ENCODE results near the gene PRELP.
A peak's percentile ranks its signal among the peaks of the same experiment; 100 is the strongest.

Gene PRELP

DNA sequence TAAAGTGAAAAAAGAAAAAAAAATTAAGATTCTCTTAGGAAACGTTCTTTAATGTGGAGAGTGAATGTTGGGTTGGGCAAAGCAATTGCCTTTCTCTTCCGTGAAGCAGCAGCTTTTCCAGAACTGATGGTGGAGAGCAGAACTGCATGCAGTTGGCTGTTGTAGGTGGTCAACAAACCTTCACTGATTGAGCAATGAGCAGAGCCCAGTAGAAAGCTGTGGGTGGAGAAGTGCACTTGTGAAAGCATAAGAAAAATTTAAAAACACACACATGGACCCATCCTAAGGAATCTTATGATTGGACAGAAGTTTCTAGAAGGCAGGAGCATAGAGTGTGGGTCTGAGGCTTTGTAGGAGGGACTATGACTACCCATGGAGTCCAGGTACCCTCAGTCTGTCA is 4.5 kb downstream of the PRELP start:
- Histone ChIP-seq H3K4me2 (ENCODE audit: low read length) (peak overlapping the region; percentile 68), H3K9ac (ENCODE audit: low read depth, low read length) (peak overlapping the region; percentile 60), H3K9me3 (replicated peaks; ENCODE audit: low read length) (no peaks in the 10 kb centered on the region), H3K36me3 (ENCODE audit: insufficient read depth, low read length) (no peaks in the 10 kb centered on the region), H3K4me3 (ENCODE audit: low read length) (peak overlapping the region; percentile 51), H3K4me1 (ENCODE audit: control insufficient read depth, insufficient read depth, low read length) (peaks cover 24% of the 10 kb centered on the region), H3K27me3 (ENCODE audit: control insufficient read depth, insufficient read depth, low read length) (peaks cover 20% of the 10 kb centered on the region)

DNA sequence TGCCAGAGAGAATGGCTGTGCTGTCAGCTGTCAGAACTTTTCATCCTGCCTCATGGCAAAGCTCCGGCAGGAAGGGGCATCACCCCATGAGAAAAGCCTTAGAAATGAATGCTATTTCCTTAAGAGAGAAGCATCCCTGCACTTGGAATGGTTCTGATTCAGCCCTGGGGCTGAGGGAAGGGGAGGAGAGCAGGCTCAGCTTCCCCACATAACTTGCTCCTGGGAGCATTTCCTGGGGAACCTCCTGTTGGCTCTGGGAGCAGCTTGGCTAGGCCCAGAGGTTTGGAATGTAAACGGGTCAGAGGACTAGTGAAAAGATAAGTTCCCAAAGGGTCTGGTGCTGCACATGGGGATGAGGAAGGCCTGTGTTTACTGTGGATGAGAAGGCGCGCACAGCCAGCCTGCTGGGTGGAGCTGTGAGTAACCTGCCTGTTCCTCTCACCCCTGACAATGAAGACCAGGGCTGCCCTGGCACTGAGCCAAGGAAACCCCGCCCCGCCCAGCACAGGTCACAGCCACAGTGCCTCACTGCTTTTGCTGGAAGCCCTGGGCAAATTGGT is 5.0 kb downstream of the PRELP start:
- Histone ChIP-seq H3K27me3 (ENCODE audit: control insufficient read depth, insufficient read depth, low read length) (peaks cover 17% of the 10 kb centered on the region), H3K4me2 (ENCODE audit: low read length) (peak overlapping the region; percentile 68), H3K9ac (ENCODE audit: low read depth, low read length) (peak overlapping the region; percentile 60), H3K9me3 (replicated peaks; ENCODE audit: low read length) (no peaks in the 10 kb centered on the region), H3K36me3 (ENCODE audit: insufficient read depth, low read length) (no peaks in the 10 kb centered on the region), H3K4me1 (ENCODE audit: control insufficient read depth, insufficient read depth, low read length) (peaks cover 21% of the 10 kb centered on the region), H3K4me3 (ENCODE audit: low read length) (peak overlapping the region; percentile 51)

DNA sequence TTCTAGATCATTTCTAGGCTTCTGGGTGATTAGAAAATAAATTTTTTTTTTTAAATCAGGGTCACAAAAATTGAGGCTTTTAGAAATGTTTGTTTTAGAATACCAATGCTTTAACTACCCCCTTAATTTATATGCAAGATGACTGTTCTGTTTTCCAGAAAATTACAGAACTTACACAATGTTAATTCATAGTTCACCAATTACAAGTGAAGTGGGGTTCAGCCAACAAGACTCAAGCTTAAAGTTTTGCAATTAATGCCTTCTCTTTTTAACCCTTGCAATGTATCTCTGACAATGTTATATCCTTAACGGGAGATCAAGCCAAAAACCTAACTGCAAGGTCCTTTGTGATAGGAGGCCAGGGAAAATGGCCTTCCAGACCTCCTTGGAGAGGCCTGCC is 5.6 kb downstream of the PRELP start:
- H3K9ac ChIP-seq (ENCODE audit: low read depth, low read length): peak overlapping the region; percentile 60
- H3K27me3 ChIP-seq (ENCODE audit: control insufficient read depth, insufficient read depth, low read length): peaks cover 12% of the 10 kb centered on the region
- peak overlapping the region; percentile 68 for H3K4me2 ChIP-seq (ENCODE audit: low read length)
- H3K9me3 ChIP-seq (replicated peaks; ENCODE audit: low read length): no peaks in the 10 kb centered on the region
- H3K4me3 ChIP-seq (ENCODE audit: low read length): no peak overlapping the region
- H3K4me1 ChIP-seq (ENCODE audit: control insufficient read depth, insufficient read depth, low read length): peaks cover 21% of the 10 kb centered on the region
- H3K36me3 ChIP-seq (ENCODE audit: insufficient read depth, low read length): no peaks in the 10 kb centered on the region

DNA sequence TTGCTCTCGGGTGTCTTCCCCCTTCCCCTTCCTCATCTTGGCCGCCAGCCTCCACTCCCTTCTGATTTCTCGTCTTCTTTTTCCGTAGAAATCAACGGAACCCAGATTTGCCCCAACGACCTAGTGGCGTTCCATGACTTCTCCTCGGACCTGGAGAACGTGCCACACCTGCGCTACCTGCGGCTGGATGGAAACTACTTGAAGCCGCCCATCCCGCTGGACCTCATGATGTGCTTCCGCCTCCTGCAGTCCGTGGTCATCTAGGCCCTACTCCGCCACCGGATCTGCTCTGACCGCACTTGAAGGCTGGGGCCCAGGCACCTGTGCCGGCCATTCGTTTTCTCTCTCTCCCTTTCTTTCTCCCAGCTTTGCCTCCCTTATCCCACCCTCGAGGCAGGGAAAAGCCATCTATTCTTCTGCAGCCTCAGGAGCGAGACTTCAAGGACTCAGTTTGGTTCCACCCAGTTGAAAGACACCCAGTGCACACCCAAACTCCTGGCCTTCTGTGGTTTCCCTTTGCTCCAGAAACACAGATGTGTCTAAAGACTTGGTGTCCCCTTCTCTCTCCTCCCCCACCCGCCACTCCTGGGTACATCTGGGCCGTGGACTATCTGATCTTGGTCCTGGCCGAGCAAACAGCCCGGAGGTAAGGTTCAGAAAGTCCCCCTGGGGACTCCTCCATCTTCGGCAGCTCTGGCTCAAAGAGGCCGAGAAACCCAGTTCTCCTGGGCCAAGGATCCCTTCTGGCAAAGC is 11.2 kb downstream of the PRELP start:
- H3K36me3 ChIP-seq (ENCODE audit: insufficient read depth, low read length): no peaks in the 10 kb centered on the region
- H3K4me1 ChIP-seq (ENCODE audit: control insufficient read depth, insufficient read depth, low read length): peaks cover 6% of the 10 kb centered on the region
- no peaks in the 10 kb centered on the region for H3K9me3 ChIP-seq (replicated peaks; ENCODE audit: low read length)
- H3K4me3 ChIP-seq (ENCODE audit: low read length): peak overlapping the region; percentile 66
- H3K4me2 ChIP-seq (ENCODE audit: low read length): peak overlapping the region; percentile 82
- peaks cover 10% of the 10 kb centered on the region for H3K27me3 ChIP-seq (ENCODE audit: control insufficient read depth, insufficient read depth, low read length)
- H3K9ac ChIP-seq (ENCODE audit: low read depth, low read length): peak overlapping the region; percentile 75

DNA sequence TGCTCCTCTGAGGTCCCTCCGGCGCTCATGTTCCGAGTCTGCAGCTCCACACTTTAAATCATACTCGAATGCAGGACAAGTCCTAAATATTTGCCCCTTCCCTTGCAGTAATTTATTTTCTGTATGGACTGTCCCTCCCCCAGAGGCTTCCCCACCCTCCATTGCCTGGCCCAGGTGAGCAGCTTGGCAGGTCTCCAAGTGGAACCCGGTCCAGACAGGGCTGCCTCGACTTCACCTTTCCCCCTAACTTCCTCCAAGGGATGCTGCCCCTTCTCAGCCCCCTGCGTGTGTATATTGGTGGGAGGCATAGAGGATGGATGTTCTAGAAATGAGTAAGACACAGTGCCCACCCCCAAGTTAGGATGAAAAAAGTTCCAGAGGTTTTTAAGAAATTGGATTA is 12.9 kb downstream of the PRELP start:
- H3K4me3 ChIP-seq (ENCODE audit: low read length): no peak overlapping the region
- no peaks in the 10 kb centered on the region for H3K9me3 ChIP-seq (replicated peaks; ENCODE audit: low read length)
- no peaks in the 10 kb centered on the region for H3K36me3 ChIP-seq (ENCODE audit: insufficient read depth, low read length)
- H3K27me3 ChIP-seq (ENCODE audit: control insufficient read depth, insufficient read depth, low read length): peaks cover 11% of the 10 kb centered on the region
- no peak overlapping the region for H3K4me2 ChIP-seq (ENCODE audit: low read length)
- H3K9ac ChIP-seq (ENCODE audit: low read depth, low read length): no peak overlapping the region
- H3K4me1 ChIP-seq (ENCODE audit: control insufficient read depth, insufficient read depth, low read length): peaks cover 6% of the 10 kb centered on the region

DNA sequence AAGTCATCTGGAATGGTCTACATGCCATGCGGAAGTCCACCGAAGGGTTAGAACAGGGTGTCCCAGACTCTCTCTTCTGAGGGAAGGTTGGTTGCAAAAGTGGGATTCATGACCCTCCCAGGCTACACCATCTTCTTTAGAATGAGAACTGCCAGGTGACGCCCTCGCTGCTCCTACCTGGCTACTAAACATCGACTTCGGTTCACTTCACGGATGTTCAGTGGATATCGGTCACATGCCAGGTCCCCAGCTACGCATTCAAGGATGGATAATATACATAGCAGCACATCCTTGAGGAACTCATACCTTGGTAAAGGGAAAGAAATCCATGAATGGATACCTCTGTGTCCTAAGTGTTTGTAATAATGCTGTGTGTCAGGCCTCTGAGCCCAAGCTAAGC is 15.0 kb downstream of the PRELP start:
- peaks cover 6% of the 10 kb centered on the region for H3K4me1 ChIP-seq (ENCODE audit: control insufficient read depth, insufficient read depth, low read length)
- no peaks in the 10 kb centered on the region for H3K36me3 ChIP-seq (ENCODE audit: insufficient read depth, low read length)
- no peak overlapping the region for H3K4me3 ChIP-seq (ENCODE audit: low read length)
- no peak overlapping the region for H3K9ac ChIP-seq (ENCODE audit: low read depth, low read length)
- H3K9me3 ChIP-seq (replicated peaks; ENCODE audit: low read length): no peaks in the 10 kb centered on the region
- no peak overlapping the region for H3K4me2 ChIP-seq (ENCODE audit: low read length)
- peaks cover 11% of the 10 kb centered on the region for H3K27me3 ChIP-seq (ENCODE audit: control insufficient read depth, insufficient read depth, low read length)

DNA sequence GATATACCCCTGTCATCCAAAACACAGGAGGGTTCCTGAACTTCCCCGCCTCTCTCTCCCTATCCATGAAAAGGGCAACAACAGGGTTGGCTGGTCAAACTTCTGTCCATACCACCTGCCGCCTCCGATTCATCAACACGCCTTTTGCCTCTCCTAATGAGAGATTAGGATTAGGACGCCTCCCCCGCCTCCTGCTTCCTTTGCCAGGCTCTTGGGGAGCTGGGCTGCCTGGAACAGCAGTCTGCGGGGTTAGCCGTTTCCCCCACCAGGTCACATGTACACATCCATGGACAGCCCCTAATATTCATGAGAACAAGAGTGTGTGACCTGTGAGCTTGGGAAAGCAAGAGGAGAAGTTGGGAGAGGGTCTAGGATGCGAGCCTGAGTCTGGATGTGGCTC is 16.1 kb downstream of the PRELP start:
- Histone ChIP-seq H3K4me2 (ENCODE audit: low read length) (no peak overlapping the region), H3K9me3 (replicated peaks; ENCODE audit: low read length) (no peaks in the 10 kb centered on the region), H3K27me3 (ENCODE audit: control insufficient read depth, insufficient read depth, low read length) (peaks cover 18% of the 10 kb centered on the region), H3K4me3 (ENCODE audit: low read length) (no peak overlapping the region), H3K4me1 (ENCODE audit: control insufficient read depth, insufficient read depth, low read length) (peaks cover 6% of the 10 kb centered on the region), H3K36me3 (ENCODE audit: insufficient read depth, low read length) (no peaks in the 10 kb centered on the region), H3K9ac (ENCODE audit: low read depth, low read length) (no peak overlapping the region)

DNA sequence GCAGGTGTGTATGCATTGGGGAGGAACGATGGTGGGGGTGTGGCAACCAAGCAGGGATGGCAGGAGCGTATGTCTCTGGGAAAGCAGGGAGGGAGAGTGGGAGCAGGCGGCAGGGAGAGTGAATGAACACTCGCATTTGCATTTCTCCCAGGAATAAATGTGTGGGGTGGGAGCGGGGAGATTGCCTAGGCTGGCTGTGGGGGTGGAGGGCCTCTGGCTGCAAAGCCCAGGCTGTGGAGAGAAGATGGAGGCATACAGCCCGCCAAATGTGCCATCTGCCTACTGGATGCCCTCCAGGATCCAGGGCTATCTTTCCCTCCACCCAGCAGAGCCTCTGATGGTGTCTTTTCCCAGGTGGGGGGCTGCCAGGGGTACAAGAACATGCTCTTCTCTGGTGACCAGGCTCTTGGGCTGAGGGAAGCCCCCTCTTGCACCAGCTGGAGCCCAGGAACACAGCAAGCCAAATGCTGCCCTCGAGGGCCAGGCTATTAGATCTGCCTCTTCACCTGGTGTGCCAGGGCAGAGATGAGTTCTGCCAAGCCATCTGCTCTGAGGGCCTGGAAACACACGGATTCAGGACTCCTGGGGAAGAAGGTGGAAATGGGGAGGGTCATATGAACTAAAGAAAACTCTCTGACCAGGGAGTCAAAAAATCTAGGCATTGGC is 16.6 kb downstream of the PRELP start:
- no peaks in the 10 kb centered on the region for H3K9me3 ChIP-seq (replicated peaks; ENCODE audit: low read length)
- H3K4me2 ChIP-seq (ENCODE audit: low read length): no peak overlapping the region
- H3K4me3 ChIP-seq (ENCODE audit: low read length): no peak overlapping the region
- peaks cover 18% of the 10 kb centered on the region for H3K27me3 ChIP-seq (ENCODE audit: control insufficient read depth, insufficient read depth, low read length)
- no peaks in the 10 kb centered on the region for H3K36me3 ChIP-seq (ENCODE audit: insufficient read depth, low read length)
- H3K9ac ChIP-seq (ENCODE audit: low read depth, low read length): no peak overlapping the region
- peaks cover 3% of the 10 kb centered on the region for H3K4me1 ChIP-seq (ENCODE audit: control insufficient read depth, insufficient read depth, low read length)

DNA sequence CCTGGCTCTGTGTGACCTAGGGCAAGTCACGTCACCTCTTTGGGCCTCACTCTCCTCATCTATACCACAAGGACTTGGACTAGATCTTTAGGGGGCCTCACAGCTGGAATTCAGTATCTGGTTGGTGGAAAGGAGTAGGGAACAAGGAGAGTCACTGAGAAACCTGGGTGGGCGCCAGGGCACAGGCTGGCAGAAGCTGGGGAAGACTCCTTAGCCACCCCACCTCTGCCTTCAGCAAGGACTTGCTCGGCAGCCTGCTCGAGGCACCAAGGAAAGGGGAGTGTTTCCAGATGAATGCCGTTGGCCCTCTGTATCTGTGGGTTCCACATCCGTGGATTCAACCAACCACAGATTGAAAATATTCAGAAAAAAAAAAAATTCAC is 17.1 kb downstream of the PRELP start:
- Histone ChIP-seq H3K4me2 (ENCODE audit: low read length) (no peak overlapping the region), H3K36me3 (ENCODE audit: insufficient read depth, low read length) (no peaks in the 10 kb centered on the region), H3K4me1 (ENCODE audit: control insufficient read depth, insufficient read depth, low read length) (peaks cover 2% of the 10 kb centered on the region), H3K9me3 (replicated peaks; ENCODE audit: low read length) (no peaks in the 10 kb centered on the region), H3K27me3 (ENCODE audit: control insufficient read depth, insufficient read depth, low read length) (peaks cover 18% of the 10 kb centered on the region), H3K9ac (ENCODE audit: low read depth, low read length) (no peak overlapping the region), H3K4me3 (ENCODE audit: low read length) (no peak overlapping the region)

DNA sequence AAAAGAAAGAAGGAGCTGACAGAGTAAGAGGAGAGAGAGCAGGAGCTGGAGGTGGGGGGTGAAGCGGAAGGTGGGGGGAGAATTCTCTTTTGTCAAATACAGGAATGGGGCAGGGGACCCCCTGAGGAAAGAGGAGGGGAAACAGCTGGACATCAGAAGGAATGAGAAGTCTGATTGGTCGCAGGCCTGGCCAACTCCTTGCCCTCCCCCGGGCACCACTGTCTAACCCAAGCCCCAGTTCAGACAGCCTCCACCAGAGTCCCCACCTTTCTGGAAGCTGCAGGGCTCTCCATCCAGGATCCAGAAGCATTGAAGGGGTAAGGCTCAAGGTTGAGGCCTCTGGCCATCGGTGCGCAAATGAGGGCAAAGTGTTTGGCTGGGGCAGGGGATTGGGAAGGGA is 18.3 kb downstream of the PRELP start, which contains the start of gene OPTC:
Gene OPTC (plus strand): TSS at position 253 of the 400 bp plus-strand sequence. CDS start 1,853 bp downstream, outside the sequence.
- Histone ChIP-seq H3K4me3 (ENCODE audit: low read length) (no peak within 1 kb of the TSS), H3K27me3 (ENCODE audit: control insufficient read depth, insufficient read depth, low read length) (peaks cover 18% of the 10 kb centered on the region), H3K4me1 (ENCODE audit: control insufficient read depth, insufficient read depth, low read length) (no peaks in the 10 kb centered on the region), H3K9me3 (replicated peaks; ENCODE audit: low read length) (no peaks in the 10 kb centered on the region), H3K4me2 (ENCODE audit: low read length) (no peak within 1 kb of the TSS), H3K9ac (ENCODE audit: low read depth, low read length) (no peak within 1 kb of the TSS), H3K36me3 (ENCODE audit: insufficient read depth, low read length) (no peaks in the 10 kb centered on the region)

DNA sequence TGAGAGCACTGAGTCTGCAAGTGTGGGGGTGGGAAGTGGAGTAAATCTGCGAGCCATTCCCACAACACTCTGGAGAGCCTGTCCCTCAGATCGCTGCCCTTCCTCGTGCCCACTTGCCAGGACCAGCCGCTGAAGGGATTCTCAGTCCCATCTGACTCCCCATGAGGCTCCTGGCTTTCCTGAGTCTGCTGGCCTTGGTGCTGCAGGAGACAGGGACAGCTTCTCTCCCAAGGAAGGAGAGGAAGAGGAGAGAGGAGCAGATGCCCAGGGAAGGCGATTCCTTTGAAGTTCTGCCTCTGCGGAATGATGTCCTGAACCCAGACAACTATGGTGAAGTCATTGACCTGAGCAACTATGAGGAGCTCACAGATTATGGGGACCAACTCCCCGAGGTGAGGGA is 20.2 kb downstream of the PRELP start:
- H3K9ac ChIP-seq (ENCODE audit: low read depth, low read length): no peak overlapping the region
- H3K4me2 ChIP-seq (ENCODE audit: low read length): no peak overlapping the region
- H3K27me3 ChIP-seq (ENCODE audit: control insufficient read depth, insufficient read depth, low read length): peaks cover 16% of the 10 kb centered on the region
- H3K36me3 ChIP-seq (ENCODE audit: insufficient read depth, low read length): no peaks in the 10 kb centered on the region
- H3K4me1 ChIP-seq (ENCODE audit: control insufficient read depth, insufficient read depth, low read length): no peaks in the 10 kb centered on the region
- H3K9me3 ChIP-seq (replicated peaks; ENCODE audit: low read length): no peaks in the 10 kb centered on the region
- no peak overlapping the region for H3K4me3 ChIP-seq (ENCODE audit: low read length)

Measured in skeletal muscle satellite cell (primary cell).